ENCODE measurements around the gene PPP1R16B. TPM values are rescaled to one million over a fixed set of nuclear protein-coding genes. Genes with fewer than 3 reads are reported as not detected.
A peak's percentile ranks its signal among the peaks of the same experiment; 100 is the strongest.

The PPP1R16B gene
- total and polyA plus RNA-seq, 10 of the 15 experiments (the other 5 are each of a cell fraction or from before 2014, with no cell fraction given), result 13.4 to 90.2 (median 66.7) TPM

GRCh38 chr20:38799203-38799602 is 6.3 kb upstream of the PPP1R16B start:
- intact Hi-C loops (cut with micrococcal nuclease; ENCODE audit: unreplicated experiment), result no loop called here
- H3K79me2 ChIP-seq (ENCODE audit: control insufficient read depth, insufficient read depth, low read length), result no peaks in the 10 kb centered on the region
- H3K36me3 ChIP-seq (ENCODE audit: control insufficient read depth in 2 of 2, insufficient read depth in 2 of 2, low read length in 1 of 2), result no peaks in the 10 kb centered on the region
- ChIA-PET POLR2A (interaction anchor here (0.6 to 0.9 kb wide), 2 partner anchors 35 to 152 kb away, joined by 3 to 5 read pairs; no protein-coding TSS in a partner anchor), CTCF (interaction anchor here (1.6 to 2.1 kb wide), 2 partner anchors 48 to 94 kb away, joined by 5 to 10 read pairs; no protein-coding TSS in a partner anchor), RAD21 (ENCODE audit: unreplicated experiment) (interaction anchor here (1.3 kb wide), 1 partner anchor 150 kb away, joined by 3 read pairs; no protein-coding TSS in a partner anchor), SMC1A (ENCODE audit: uncharacterized antibody, unreplicated experiment) (interaction anchor here (0.7 to 1.4 kb wide), 4 partner anchors 11 to 84 kb away, joined by 3 read pairs; no protein-coding TSS in a partner anchor)
- H3K9ac ChIP-seq (ENCODE audit: control insufficient read depth, insufficient read depth, low read length), result no peak overlapping the region
- TF ChIP-seq ZBED1 (IDR thresholded peaks at IDR 0.05; ENCODE audit: borderline replicate concordance), result no peak
- TF ChIP-seq SUZ12 (IDR thresholded peaks at IDR 0.05; ENCODE audit: unreplicated experiment), result no peak
- no peak for TF ChIP-seq SREBF2 (IDR thresholded peaks at IDR 0.05; ENCODE audit: low read length)
- TF ChIP-seq NBN (IDR thresholded peaks at IDR 0.05), result no peak
- no peaks in the 10 kb centered on the region for H3K27me3 ChIP-seq (replicated peaks in 1 of 2; ENCODE audit: control insufficient read depth in 2 of 2, insufficient read depth in 2 of 2, low read length in 1 of 2)
- H3K9me3 ChIP-seq (replicated peaks; ENCODE audit: control insufficient read depth, insufficient read depth, low read length), result peaks cover 5% of the 10 kb centered on the region; the same call in 2 of the 3 replicates
- no peak for ATAC-seq
- no peak for FAIRE-seq
- DNase-seq (ENCODE audit: low read depth, low spot score), result no peak
- no peaks in the 10 kb centered on the region; the same call in 1 of the 2 replicates for H3K4me1 ChIP-seq (ENCODE audit: control insufficient read depth, insufficient read depth, low read length)
- BruUV-seq (replicated peaks), result no TSS peak
- 50% methylated on average over 4 of the region's 4 CpGs for WGBS (ENCODE audit: insufficient coverage, insufficient replicate concordance, low lambda C conversion rate, missing lambda C conversion rate)
- in situ Hi-C loops (cut with MboI), result no loop called here
- no peaks in the 10 kb centered on the region for H4K20me1 ChIP-seq (ENCODE audit: control insufficient read depth, insufficient read depth)
- no peak overlapping the region for H3K4me3 ChIP-seq
- no peak overlapping the region for H3K27ac ChIP-seq (ENCODE audit: control insufficient read depth, insufficient read depth)
- H2AFZ ChIP-seq (ENCODE audit: control insufficient read depth, low read depth, low read length), result no peak overlapping the region
- no peak overlapping the region for H3K4me2 ChIP-seq (ENCODE audit: control insufficient read depth, insufficient read depth)

GRCh38 chr20:38800882-38801281 is 4.6 kb upstream of the PPP1R16B start:
- no peak overlapping the region for H2AFZ ChIP-seq (ENCODE audit: control insufficient read depth, low read depth, low read length)
- no peak for DNase-seq (ENCODE audit: low read depth, low spot score)
- FAIRE-seq, result no peak
- in situ Hi-C loops (cut with MboI) (no loop called here), intact Hi-C loops (cut with micrococcal nuclease; ENCODE audit: unreplicated experiment) (no loop called here)
- H3K27me3 ChIP-seq (replicated peaks in 1 of 2; ENCODE audit: control insufficient read depth in 2 of 2, insufficient read depth in 2 of 2, low read length in 1 of 2), result no peaks in the 10 kb centered on the region
- no peak overlapping the region for H3K27ac ChIP-seq (ENCODE audit: control insufficient read depth, insufficient read depth)
- H3K9ac ChIP-seq (ENCODE audit: control insufficient read depth, insufficient read depth, low read length), result no peak overlapping the region
- ATAC-seq, result no peak
- POLR2A ChIA-PET, result no interaction called here
- SMC1A ChIA-PET (ENCODE audit: uncharacterized antibody, unreplicated experiment), result no interaction called here
- no peaks in the 10 kb centered on the region for H4K20me1 ChIP-seq (ENCODE audit: control insufficient read depth, insufficient read depth)
- peaks cover 5% of the 10 kb centered on the region; the same call in 2 of the 3 replicates for H3K9me3 ChIP-seq (replicated peaks; ENCODE audit: control insufficient read depth, insufficient read depth, low read length)
- H3K36me3 ChIP-seq (ENCODE audit: control insufficient read depth in 2 of 2, insufficient read depth in 2 of 2, low read length in 1 of 2), result no peaks in the 10 kb centered on the region
- TF ChIP-seq ZBTB40 (IDR thresholded peaks at IDR 0.05; ENCODE audit: borderline replicate concordance) (peak; percentile 58), CBX3 (IDR thresholded peaks at IDR 0.05; ENCODE audit: borderline replicate concordance, low read depth) (no peak)
- RAD21 ChIA-PET (ENCODE audit: unreplicated experiment), result no interaction called here
- peaks cover 7% of the 10 kb centered on the region for H3K79me2 ChIP-seq (ENCODE audit: control insufficient read depth, insufficient read depth, low read length)
- CTCF ChIA-PET, result no interaction called here
- H3K4me2 ChIP-seq (ENCODE audit: control insufficient read depth, insufficient read depth), result no peak overlapping the region
- H3K4me3 ChIP-seq, result no peak overlapping the region
- no TSS peak for BruUV-seq (replicated peaks)
- 96% methylated on average over 3 of the region's 3 CpGs for WGBS (ENCODE audit: insufficient coverage, insufficient replicate concordance, low lambda C conversion rate, missing lambda C conversion rate)
- H3K4me1 ChIP-seq (ENCODE audit: control insufficient read depth, insufficient read depth, low read length), result peaks cover 7% of the 10 kb centered on the region

Measured in GM12878 (cell line).